DOHH2 (cell line): Measurements from ENCODE around the gene CCDC6.

Source experiments
- H3F3A ChIP-seq: fragments of 200-600 bp; sonication (generic), shearing (Covaris generic); 2 replicates; pipeline ENCODE4 v1.6.0; 2016; ENCODE audit warnings: antibody characterized with exemption, mild to moderate bottlenecking; ENCODE audit not compliant: control insufficient read depth, insufficient read depth
- H3K27ac ChIP-seq: fragments of 200-600 bp; sonication (generic); 2 replicates; pipeline ENCODE4 v1.5.1; 2014; ENCODE audit warnings: low read depth, mild to moderate bottlenecking, low read length, moderate library complexity
- H3K27me3 ChIP-seq: fragments of 200-600 bp; sonication (generic); 2 replicates; pipeline ENCODE4 v1.6.1; 2014; ENCODE audit warnings: mild to moderate bottlenecking, low read length, mixed read lengths; ENCODE audit not compliant: control insufficient read depth
- H3K36me3 ChIP-seq: fragments of 200-600 bp; sonication (generic); 2 replicates; pipeline ENCODE4 v1.6.1; 2014; ENCODE audit warnings: mild to moderate bottlenecking, low read length, moderate library complexity, mixed read lengths; ENCODE audit not compliant: control insufficient read depth
- H3K4me1 ChIP-seq: fragments of 200-600 bp; sonication (generic); 2 replicates; pipeline ENCODE4 v1.6.1; 2014; ENCODE audit warnings: mild to moderate bottlenecking, low read length, mixed read lengths; ENCODE audit not compliant: control insufficient read depth
- H3K4me2 ChIP-seq: fragments of 200-600 bp; sonication (generic); 2 replicates; pipeline ENCODE4 v1.6.0; 2014; ENCODE audit warnings: mild to moderate bottlenecking, low read length, moderate library complexity
- H3K4me3 ChIP-seq: fragments of 200-600 bp; sonication (generic); 2 replicates; pipeline ENCODE4 v1.5.1; 2014; ENCODE audit warnings: mild to moderate bottlenecking, low read length, mixed read lengths
- H3K79me2 ChIP-seq: fragments of 200-600 bp; sonication (generic); 2 replicates; pipeline ENCODE4 v1.6.1; 2014; ENCODE audit warnings: mild to moderate bottlenecking, low read length, mixed read lengths; ENCODE audit not compliant: control insufficient read depth
- H3K9me2 ChIP-seq: fragments of 200-600 bp; sonication (generic); replicated peaks from 2 replicates; pipeline ENCODE4 v1.6.1; 2014; ENCODE audit warnings: mild to moderate bottlenecking, low read length, mixed read lengths; ENCODE audit not compliant: control insufficient read depth
- H3K9me3 ChIP-seq: fragments of 200-600 bp; sonication (generic); 2 replicates; pipeline ENCODE4 v1.6.1; 2014; ENCODE audit warnings: antibody characterized with exemption, low read length, mixed read lengths; ENCODE audit not compliant: control insufficient read depth, insufficient read depth
- H4K20me1 ChIP-seq: fragments of 200-600 bp; sonication (generic); 2 replicates; pipeline ENCODE4 v1.6.0; 2014; ENCODE audit warnings: low read depth, mild to moderate bottlenecking, antibody characterized with exemption, low read length, moderate library complexity; ENCODE audit not compliant: control insufficient read depth, insufficient read depth
- CTCF ChIP-seq: fragments of 200-600 bp; sonication (generic); IDR thresholded peaks from one replicate; pipeline ENCODE4 v1.5.1; 2014; ENCODE audit warnings: antibody characterized with exemption, mild to moderate bottlenecking, low read depth, low read length; ENCODE audit not compliant: poor library complexity, severe bottlenecking
- EZH2phosphoT487 ChIP-seq: fragments of 200-600 bp; sonication (generic); IDR thresholded peaks from 2 replicates; pipeline ENCODE4 v1.6.1; 2017; ENCODE audit warnings: borderline replicate concordance, mild to moderate bottlenecking, antibody characterized with exemption, low read length, moderate library complexity, mixed read lengths

Gene CCDC6

GRCh38 chr10:59762505-59762904 is 143.9 kb downstream of the CCDC6 start:
- Histone ChIP-seq H3K4me1 (no peaks in the 10 kb centered on the region), H3K4me3 (no peak overlapping the region), H3K9me2 (no peaks in the 10 kb centered on the region), H3K27ac (no peak overlapping the region), H4K20me1 (no peaks in the 10 kb centered on the region), H3K79me2 (no peaks in the 10 kb centered on the region), H3F3A (no peaks in the 10 kb centered on the region), H3K9me3 (no peaks in the 10 kb centered on the region), H3K27me3 (no peaks in the 10 kb centered on the region), H3K4me2 (no peak overlapping the region), H3K36me3 (no peaks in the 10 kb centered on the region)
- TF ChIP-seq EZH2phosphoT487, result no peak
- no peak for TF ChIP-seq CTCF

DNA sequence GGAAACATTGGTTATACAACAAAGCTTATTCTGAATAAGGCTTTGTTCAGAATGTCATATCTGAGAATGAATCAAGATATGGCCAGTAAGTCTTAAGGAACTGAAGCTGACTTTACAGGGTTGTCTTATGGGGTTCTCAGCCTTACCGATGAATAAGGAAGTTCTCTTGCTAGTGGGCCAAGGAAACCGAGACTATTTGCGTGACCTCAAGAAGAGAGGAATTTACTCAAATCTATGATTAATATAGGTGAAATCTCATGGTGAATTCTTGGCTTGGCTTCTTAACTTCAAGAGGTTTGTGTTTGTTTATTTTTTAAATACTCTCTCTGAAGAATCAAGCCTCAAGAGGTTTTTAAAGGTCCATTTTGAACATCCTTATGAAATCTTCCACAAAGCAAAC is 148.4 kb downstream of the CCDC6 start:
- peaks cover 2% of the 10 kb centered on the region; the same call in 1 of the 2 replicates for H3K27me3 ChIP-seq
- no peak overlapping the region for H3K4me3 ChIP-seq
- H3K9me3 ChIP-seq, result no peaks in the 10 kb centered on the region
- no peaks in the 10 kb centered on the region for H3K9me2 ChIP-seq
- no peak overlapping the region for H3K27ac ChIP-seq
- no peak overlapping the region for H3K4me2 ChIP-seq
- no peaks in the 10 kb centered on the region for H3K36me3 ChIP-seq
- TF ChIP-seq EZH2phosphoT487 (no peak), CTCF (no peak)
- H4K20me1 ChIP-seq, result no peaks in the 10 kb centered on the region
- H3K4me1 ChIP-seq, result no peaks in the 10 kb centered on the region
- no peaks in the 10 kb centered on the region for H3K79me2 ChIP-seq
- no peaks in the 10 kb centered on the region for H3F3A ChIP-seq

DNA sequence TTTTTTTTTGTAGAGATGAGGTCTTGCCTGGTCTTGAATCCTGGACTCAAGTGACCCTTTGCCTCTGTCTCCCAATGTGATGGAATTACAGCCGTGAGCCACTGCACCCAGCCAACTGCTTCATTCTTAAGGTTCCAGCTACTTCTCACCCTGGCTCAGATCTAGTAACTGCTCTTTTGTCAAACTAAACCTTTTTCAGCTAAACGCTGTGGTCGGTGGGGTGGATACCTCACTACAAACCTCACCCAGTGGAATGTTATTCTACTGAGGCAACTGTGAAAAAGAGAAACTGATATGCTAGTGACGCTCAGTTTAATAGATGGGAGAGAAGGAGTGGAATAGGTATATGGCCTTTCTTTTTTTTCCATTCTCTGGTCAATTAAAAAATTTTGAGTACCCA is 151.4 kb downstream of the CCDC6 start:
- peaks cover 5% of the 10 kb centered on the region; the same call in 1 of the 2 replicates for H3K27me3 ChIP-seq
- peaks cover 4% of the 10 kb centered on the region; the same call in 1 of the 2 replicates for H3K4me1 ChIP-seq
- H4K20me1 ChIP-seq, result no peaks in the 10 kb centered on the region
- no peaks in the 10 kb centered on the region for H3K79me2 ChIP-seq
- TF ChIP-seq EZH2phosphoT487 (no peak), CTCF (no peak)
- H3K4me2 ChIP-seq, result no peak overlapping the region
- no peaks in the 10 kb centered on the region for H3F3A ChIP-seq
- H3K36me3 ChIP-seq, result no peaks in the 10 kb centered on the region
- H3K27ac ChIP-seq, result no peak overlapping the region
- no peaks in the 10 kb centered on the region for H3K9me3 ChIP-seq
- H3K4me3 ChIP-seq, result no peak overlapping the region
- H3K9me2 ChIP-seq, result no peaks in the 10 kb centered on the region
